Fibroblast of villous mesenchyme (primary cell): Measurements from ENCODE around the gene FAM174C. TPM values are rescaled to one million over a fixed set of nuclear protein-coding genes. Genes with fewer than 3 reads are reported as not detected.
"Not testable (repeated sequence)": the region's sequence is repeated elsewhere in the genome, so short reads cannot be mapped to it uniquely, and the experiment has no call there.

Experiments
- DNase-seq: peaks from one replicate; pipeline ENCODE4 v3.0.0-alpha.2; 2010; ENCODE audit warnings: low read depth
- H3K4me3 ChIP-seq: 2 replicates; pipeline ENCODE4 v1.5.1; 2011; ENCODE audit warnings: low read depth, mild to moderate bottlenecking, low read length
- total RNA-seq: library from RNA; depleted of rRNA; stranded (reverse); fragments of >200 nt; gene quantifications from 2 replicates; pipeline ENCODE4 v1.2.3, GENCODE V29; 2012
- TF ChIP-seq, protein P1 (sequence below): IDR thresholded peaks from 2 replicates; pipeline ENCODE4 v1.5.1; 2012; ENCODE audit warnings: low read depth, mild to moderate bottlenecking, low read length; ENCODE audit not compliant: insufficient read depth

FAM174C gene
- total RNA-seq, 1 donor = 17.3 TPM

DNA sequence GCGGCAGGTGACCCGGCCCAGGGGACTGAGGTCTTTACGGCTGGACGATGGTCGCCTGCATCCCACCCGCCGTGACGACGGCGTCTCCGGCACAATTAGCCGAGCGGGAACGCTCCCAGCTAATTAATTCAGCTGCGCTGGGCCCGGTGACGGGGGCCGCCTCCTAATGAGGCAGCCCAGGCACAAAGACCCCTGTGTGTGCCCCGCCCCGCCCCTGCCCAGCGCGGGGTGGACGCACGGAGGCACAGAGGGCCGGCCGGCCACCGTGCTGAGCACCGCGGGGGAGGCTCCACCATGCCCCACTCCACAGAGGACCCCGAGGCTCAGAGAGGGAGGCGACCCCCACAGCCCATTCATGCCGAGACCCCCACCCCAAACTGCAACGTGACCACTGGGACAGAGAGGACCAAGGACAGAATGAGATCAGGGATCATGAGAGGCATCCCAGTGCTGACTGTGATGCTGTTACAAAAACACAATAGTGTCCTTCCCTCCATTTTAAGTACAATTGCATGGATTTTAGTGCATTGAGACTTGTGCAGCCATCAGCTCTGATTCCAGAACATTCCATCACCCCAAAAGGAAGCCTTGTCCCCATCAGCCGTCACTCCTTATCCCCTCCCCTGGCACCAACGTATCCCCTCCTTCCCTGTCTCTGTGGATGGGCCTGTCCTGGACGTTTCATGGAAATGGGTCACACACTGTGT is 27.4 kb downstream of the FAM174C start:
- H3K4me3 ChIP-seq = no peak overlapping the region
- no peak for DNase-seq
- TF ChIP-seq, protein P1, sequence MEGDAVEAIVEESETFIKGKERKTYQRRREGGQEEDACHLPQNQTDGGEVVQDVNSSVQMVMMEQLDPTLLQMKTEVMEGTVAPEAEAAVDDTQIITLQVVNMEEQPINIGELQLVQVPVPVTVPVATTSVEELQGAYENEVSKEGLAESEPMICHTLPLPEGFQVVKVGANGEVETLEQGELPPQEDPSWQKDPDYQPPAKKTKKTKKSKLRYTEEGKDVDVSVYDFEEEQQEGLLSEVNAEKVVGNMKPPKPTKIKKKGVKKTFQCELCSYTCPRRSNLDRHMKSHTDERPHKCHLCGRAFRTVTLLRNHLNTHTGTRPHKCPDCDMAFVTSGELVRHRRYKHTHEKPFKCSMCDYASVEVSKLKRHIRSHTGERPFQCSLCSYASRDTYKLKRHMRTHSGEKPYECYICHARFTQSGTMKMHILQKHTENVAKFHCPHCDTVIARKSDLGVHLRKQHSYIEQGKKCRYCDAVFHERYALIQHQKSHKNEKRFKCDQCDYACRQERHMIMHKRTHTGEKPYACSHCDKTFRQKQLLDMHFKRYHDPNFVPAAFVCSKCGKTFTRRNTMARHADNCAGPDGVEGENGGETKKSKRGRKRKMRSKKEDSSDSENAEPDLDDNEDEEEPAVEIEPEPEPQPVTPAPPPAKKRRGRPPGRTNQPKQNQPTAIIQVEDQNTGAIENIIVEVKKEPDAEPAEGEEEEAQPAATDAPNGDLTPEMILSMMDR = no peak

DNA sequence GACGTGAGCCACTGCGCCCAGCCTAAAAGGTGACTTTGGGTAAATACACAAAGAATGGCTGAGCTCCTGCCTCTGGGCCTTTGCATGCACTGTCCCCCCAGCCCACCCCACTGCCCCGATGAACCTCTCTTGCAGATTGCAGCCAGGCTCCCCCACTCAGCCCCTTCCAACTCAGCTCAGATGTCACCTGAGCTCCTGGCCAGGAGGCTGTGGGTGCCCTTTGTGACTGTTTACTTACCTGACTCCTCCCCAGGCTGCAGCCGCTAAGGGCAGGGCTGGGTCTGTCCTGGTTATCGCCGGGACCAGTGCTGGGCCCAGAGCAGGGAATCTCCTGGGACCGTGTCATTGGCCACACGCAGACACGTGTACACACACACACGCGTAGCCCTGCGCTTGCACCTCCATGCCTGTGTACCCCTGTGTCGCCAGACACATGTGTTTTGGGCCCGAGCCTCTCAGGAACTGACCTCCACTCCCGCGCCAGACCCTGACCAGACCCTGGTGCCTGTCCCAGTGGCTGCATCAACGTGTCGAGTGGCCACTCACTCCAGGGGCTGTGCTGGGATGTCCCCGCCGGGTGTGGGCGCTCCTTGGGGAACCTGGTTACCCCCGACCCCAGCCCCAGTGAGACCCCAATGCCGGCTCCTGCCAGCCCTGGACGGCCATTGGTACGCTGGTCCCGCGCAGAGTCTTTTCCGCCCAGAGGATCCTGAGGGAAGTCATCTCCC is 29.0 kb downstream of the FAM174C start:
- no peak overlapping the region for H3K4me3 ChIP-seq
- DNase-seq = no peak
- TF ChIP-seq, protein P1 = no peak

DNA sequence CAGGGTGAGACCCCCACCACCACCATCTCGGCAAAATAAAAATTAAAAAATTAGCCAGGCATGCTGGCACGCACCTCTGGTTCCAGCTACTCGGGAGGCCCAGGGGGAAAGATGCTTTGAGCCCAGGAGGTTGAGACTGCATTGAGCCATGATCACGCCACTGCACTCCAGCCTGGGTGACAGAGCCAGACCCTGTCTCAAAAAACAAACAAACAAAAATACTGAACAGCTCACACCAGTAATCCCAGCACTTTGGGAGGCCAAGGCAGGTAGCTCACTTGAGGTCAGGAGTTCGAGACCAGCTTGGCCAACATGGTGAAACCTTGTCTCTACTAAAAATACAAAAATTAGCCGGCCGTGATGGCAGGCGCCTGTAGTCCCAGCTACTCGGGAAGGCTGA is 30.0 kb downstream of the FAM174C start:
- not testable (repeated sequence) for H3K4me3 ChIP-seq

DNA sequence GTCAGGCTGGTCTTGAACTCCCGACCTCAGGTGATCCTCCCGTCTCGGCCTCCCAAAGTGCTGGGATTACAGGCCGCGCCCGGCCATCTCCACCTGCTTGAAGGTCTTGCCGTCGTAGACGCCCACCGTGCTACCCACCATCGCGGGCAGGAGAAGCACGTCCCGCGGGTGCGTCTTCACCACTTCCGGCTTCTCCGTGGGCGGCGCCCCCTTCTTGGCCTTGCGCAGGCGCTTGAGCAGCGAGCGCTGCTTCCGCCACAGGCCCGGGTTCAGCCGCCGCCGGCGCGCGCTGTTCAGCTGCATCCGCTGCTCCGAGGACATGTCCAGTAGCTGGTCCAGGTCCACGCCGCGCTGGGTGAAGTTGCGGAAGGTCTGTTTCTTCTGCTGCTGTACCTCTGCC is 32.0 kb downstream of the FAM174C start:
- peak overlapping the region; percentile 67 for H3K4me3 ChIP-seq
- TF ChIP-seq, protein P1 = no peak
- peak; percentile 73 for DNase-seq

More for the DNA sequence above, 30.0 kb downstream of the FAM174C start:
- not testable (repeated sequence) for DNase-seq

DNA sequence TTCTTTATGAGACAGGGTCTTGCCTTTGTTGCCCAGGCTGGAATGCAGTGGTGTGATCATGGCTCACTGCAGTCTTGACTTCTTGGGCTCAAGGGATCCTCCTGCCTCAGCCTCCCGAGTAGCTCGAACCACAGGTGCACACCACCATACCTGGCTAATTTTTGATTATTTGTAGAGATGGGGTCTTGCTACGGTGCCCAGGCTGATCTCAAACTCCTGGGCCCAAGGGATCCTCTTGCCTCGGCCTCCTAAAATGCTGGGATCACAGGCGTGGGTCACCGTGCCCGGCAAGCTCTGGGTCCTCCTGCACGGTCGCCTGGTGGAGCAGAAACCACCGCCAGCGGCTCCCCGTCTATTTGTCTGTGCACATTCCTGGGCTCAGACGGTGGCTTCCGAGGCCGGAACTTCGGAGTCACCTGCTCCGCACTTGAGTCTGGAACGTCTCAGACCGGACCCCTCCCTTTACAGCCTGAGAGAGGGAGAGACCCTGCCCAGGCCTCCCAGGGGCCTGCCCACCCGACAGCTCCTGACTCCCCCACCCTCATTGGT is 32.5 kb downstream of the FAM174C start:
- peak overlapping the region; percentile 67 for H3K4me3 ChIP-seq
- no peak for DNase-seq
- TF ChIP-seq, protein P1 = no peak

DNA sequence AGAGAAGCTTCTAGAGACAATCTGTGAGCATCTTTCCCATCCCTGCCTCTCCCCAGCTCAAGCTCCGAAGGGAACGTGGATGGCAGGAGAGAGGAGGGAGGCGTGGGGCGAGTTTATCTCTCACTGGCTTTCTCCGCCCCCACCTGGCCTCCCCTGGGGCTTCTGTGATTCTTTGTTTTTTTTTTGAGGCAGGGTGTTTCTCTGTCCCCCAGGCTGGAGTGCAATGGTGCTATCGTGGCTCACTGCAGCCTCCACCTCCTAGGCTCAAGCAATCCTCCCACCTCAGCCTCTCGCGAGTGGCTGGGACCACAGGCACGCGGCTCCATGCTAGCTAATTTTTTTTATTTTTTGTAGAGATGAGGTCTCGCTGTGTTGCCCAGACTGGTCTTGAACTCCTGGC is 33.4 kb downstream of the FAM174C start:
- TF ChIP-seq, protein P1 = no peak
- H3K4me3 ChIP-seq = no peak overlapping the region
- no peak for DNase-seq
